Right atrium auricular region (tissue), 2 donors: ENCODE results near the gene ZNF646. TPM values are rescaled to one million over a fixed set of nuclear protein-coding genes. Genes with fewer than 3 reads are reported as not detected.

Experiments
- DNase-seq: peaks from one replicate; pipeline ENCODE4 v3.0.0-alpha.2; 2019; ENCODE audit warnings: low spot score
- H3K27ac ChIP-seq, 2 donors: fragments of 200-600 bp; sonication (generic); 1 replicate in 1 of 2; 2 replicates in 1 of 2; pipeline ENCODE4 v1.5.1; 2016 to 2019
- H3K27me3 ChIP-seq, 2 donors: fragments of 200-600 bp; sonication (generic); one replicate each; pipeline versions ENCODE4 v1.5.1 to v1.6.0; 2017 to 2019
- H3K36me3 ChIP-seq: fragments of 200-600 bp; sonication (generic); one replicate; pipeline ENCODE4 v1.5.1; 2016
- H3K4me1 ChIP-seq, 2 donors: fragments of 200-600 bp; sonication (generic); one replicate each; pipeline versions ENCODE4 v1.5.1 to v1.6.0; 2017 to 2019
- H3K4me3 ChIP-seq, 2 donors: fragments of 200-600 bp; sonication (generic); 1 replicate in 1 of 2; 2 replicates in 1 of 2; pipeline ENCODE4 v1.5.1; 2017 to 2019; ENCODE audit warnings: mild to moderate bottlenecking in 1 of 2, moderate library complexity in 1 of 2
- H3K9me3 ChIP-seq, 2 donors: fragments of 200-600 bp; sonication (generic); one replicate each; pipeline ENCODE4 v1.5.1; 2019
- total RNA-seq, 2 donors: library from RNA; depleted of rRNA; stranded (reverse); fragments of >200 nt; gene quantifications; one replicate each; pipeline ENCODE4 v1.1.0, GENCODE V29; 2016
- TF ChIP-seq, protein P1 (sequence below), 2 donors: fragments of 200-600 bp; sonication (generic); IDR thresholded peaks; one replicate each; pipeline ENCODE4 v1.5.1; 2019; ENCODE audit warnings: antibody characterized with exemption in 2 of 2

ZNF646 gene
- total RNA-seq, 2 donors from 2014 or later = 6.2 to 10.8 TPM

DNA sequence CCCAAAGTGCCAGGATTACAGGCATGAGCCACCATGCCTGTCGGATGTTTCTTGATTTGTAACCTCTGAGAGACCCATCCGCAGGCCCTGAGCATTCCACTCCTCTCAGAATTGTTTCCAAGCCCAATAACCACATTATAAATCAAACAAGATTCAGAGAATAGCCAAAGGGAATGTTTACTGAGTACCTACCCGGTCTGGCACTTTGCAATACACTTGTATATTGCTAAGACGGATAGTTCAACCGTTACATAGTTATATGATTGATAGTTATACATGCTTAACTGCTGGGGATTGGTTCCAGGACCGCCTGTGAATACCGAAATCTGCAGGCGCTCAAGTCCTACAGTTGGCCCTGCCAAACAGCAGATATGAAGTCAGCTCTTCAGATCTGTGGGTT is 40.2 kb downstream of the ZNF646 start:
- Histone ChIP-seq H3K4me1 (peaks cover 0 to 48% of the 10 kb centered on the region in 2 donors), H3K9me3 (no peaks in the 10 kb centered on the region), H3K27me3 (no peaks in the 10 kb centered on the region), H3K4me3 (no peak overlapping the region), H3K27ac (peak overlapping the region in 1 of 2 donors; percentile 70), H3K36me3 (peaks cover 35% of the 10 kb centered on the region)
- no peak for DNase-seq
- TF ChIP-seq, protein P1, sequence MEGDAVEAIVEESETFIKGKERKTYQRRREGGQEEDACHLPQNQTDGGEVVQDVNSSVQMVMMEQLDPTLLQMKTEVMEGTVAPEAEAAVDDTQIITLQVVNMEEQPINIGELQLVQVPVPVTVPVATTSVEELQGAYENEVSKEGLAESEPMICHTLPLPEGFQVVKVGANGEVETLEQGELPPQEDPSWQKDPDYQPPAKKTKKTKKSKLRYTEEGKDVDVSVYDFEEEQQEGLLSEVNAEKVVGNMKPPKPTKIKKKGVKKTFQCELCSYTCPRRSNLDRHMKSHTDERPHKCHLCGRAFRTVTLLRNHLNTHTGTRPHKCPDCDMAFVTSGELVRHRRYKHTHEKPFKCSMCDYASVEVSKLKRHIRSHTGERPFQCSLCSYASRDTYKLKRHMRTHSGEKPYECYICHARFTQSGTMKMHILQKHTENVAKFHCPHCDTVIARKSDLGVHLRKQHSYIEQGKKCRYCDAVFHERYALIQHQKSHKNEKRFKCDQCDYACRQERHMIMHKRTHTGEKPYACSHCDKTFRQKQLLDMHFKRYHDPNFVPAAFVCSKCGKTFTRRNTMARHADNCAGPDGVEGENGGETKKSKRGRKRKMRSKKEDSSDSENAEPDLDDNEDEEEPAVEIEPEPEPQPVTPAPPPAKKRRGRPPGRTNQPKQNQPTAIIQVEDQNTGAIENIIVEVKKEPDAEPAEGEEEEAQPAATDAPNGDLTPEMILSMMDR (IDR thresholded peaks at IDR 0.05) = no peak

DNA sequence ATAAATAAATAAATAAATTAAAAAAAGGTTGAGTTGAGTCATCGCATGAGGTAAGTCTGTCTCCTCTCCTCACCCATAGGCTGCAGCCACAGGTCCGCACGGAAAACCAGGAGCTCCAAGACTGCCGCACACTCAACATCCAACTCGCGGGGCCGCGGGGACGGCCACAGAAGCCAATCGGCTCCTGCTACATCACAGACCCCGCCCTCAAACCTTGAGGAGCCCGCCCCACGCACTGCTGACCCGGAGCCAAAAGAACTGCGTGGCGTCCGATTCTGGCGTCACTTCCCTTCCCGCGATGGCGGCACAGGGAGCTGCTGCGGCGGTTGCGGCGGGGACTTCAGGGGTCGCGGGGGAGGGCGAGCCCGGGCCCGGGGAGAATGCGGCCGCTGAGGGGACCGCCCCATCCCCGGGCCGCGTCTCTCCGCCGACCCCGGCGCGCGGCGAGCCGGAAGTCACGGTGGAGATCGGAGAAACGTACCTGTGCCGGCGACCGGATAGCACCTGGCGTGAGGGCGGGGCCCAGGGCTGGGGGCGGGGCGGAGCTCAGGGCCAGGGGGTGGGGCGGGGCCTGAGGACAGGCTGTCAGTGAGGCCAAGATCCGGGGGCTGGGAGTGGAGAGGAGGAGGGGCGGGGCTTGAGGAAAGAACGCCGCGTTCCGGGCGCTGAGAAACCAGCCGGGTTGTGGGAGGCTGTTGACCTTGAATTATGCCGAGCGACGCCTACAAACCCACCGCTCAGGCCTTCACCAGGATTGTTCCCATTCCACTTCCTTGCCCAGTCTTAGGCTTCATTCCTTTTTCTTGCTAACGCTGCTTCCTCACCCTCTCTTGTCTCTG is 43.4 kb downstream of the ZNF646 start, which contains the start of gene KAT8:
Gene KAT8, plus strand, starts transcription at position 281 of the 839 bp plus-strand sequence. Its CDS starts 18 bp downstream, at position 299.
- Histone ChIP-seq H3K36me3 (peaks cover 39% of the 10 kb centered on the region), H3K4me3 (peak within 1 kb of the TSS; percentile 80 to 86), H3K27me3 (no peaks in the 10 kb centered on the region), H3K9me3 (no peaks in the 10 kb centered on the region), H3K27ac (peak within 1 kb of the TSS; percentile 93 to 99), H3K4me1 (peaks cover 0 to 45% of the 10 kb centered on the region in 2 donors)
- peak; percentile 99 for DNase-seq
- TF ChIP-seq, protein P1 (IDR thresholded peaks at IDR 0.05) = no peak

DNA sequence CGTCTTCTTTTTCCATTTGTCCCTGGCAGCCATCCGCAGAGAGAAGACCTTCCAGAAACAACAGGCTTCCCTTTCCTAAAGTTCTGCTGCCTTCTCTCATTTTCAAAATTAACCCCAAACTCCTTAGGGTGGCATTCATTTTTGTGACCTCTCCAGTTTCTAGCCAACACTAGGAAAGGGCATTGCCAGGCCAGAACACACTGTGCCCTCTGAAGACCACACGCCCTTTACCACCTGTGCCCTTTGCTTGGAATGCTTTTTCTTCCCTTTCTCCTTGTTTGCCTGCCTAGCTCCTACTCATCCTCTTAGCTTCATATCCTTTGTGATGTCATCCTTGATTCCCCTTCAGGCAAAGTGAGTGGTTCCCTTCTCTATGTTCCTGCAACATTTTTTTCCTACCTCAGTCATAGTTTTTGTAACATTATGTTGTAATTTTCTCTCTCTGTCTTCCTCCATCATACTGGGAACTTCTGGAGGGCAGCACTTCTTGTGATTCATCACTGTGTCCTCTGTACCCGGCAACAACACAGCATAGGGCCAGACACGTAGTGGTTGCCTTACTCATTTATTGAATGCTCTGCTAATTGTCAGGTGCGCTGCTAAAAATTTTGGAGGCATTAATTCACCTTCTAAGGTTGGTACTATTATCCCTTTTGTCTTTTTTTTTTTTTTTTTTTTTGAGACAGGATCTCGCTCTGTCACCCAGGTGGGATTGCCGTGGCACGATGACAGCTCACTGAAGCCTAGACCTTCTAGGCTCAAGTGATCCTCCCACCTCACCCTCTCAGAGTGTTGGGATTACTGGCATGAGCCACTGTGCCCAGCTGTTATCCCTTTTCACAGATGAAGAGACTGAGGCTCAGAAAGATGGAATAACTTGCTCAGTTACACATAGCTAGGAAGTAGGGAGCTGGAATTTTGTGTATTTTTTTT is 44.3 kb downstream of the ZNF646 start:
- Histone ChIP-seq H3K27me3 (no peaks in the 10 kb centered on the region), H3K27ac (peak overlapping the region; percentile 93 to 99), H3K4me3 (peak overlapping the region; percentile 80 to 86), H3K4me1 (peaks cover 0 to 36% of the 10 kb centered on the region in 2 donors), H3K9me3 (no peaks in the 10 kb centered on the region), H3K36me3 (peaks cover 47% of the 10 kb centered on the region)
- DNase-seq = no peak
- TF ChIP-seq, protein P1 (IDR thresholded peaks at IDR 0.05) = no peak

DNA sequence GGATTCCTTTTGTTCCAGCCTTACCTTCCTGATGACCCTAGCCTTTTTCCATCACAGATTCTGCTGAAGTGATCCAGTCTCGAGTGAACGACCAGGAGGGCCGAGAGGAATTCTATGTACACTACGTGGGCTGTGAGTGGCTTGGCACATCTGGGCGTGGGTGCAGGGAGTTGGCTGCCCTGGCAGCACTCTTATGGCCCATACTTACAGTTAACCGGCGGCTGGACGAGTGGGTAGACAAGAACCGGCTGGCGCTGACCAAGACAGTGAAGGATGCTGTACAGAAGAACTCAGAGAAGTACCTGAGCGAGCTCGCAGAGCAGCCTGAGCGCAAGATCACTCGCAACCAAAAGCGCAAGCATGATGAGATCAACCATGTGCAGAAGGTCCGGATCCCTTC is 45.9 kb downstream of the ZNF646 start:
- Histone ChIP-seq H3K4me1 (peaks cover 0 to 28% of the 10 kb centered on the region in 2 donors), H3K4me3 (no peak overlapping the region), H3K36me3 (peaks cover 62% of the 10 kb centered on the region), H3K27ac (no peak overlapping the region), H3K27me3 (no peaks in the 10 kb centered on the region), H3K9me3 (no peaks in the 10 kb centered on the region)
- no peak for DNase-seq
- TF ChIP-seq, protein P1 (IDR thresholded peaks at IDR 0.05) = no peak

DNA sequence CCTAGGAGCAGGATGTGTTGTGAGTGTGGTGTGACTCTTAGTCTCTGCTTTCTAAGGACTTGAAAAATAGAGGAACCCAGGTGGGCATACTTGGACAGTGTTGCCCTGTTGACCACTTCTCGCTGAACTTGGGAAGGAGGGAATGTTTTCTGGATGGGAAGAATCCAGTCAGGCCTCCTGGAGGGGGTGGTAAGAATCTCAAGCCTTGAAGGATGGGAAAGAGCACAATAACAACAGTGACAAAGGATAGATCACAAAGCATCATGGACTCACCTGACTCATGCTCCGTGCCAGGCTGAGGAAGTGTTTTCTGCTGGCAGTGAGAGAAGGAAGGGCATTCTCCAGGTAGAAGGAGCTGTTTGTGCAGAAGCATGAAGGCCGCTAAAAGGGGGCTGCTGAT is 51.6 kb downstream of the ZNF646 start:
- TF ChIP-seq, protein P1 (IDR thresholded peaks at IDR 0.05) = no peak
- no peak overlapping the region for H3K27ac ChIP-seq

More for the DNA sequence above, 51.6 kb downstream of the ZNF646 start:
- Histone ChIP-seq H3K36me3 (peaks cover 83% of the 10 kb centered on the region), H3K4me3 (no peak overlapping the region), H3K27me3 (no peaks in the 10 kb centered on the region), H3K4me1 (peaks cover 0 to 21% of the 10 kb centered on the region in 2 donors), H3K9me3 (no peaks in the 10 kb centered on the region)
- no peak for DNase-seq
